Transverse colon (tissue), 4 donors: Measurements from ENCODE around the gene AR.

Source experiments
- CTCF ChIP-seq, 5 experiments: fragments of 200-600 bp in 3 of 5; fragments of 450-650 bp in 2 of 5; sonication (generic) in 3 of 5; IDR thresholded peaks; 1 replicate in 2 of 5; 2 replicates in 3 of 5; pipeline ENCODE4 v1.5.1; 2016 to 2017; ENCODE audit warnings: antibody characterized with exemption in 5 of 5, inconsistent platforms in 3 of 5, mild to moderate bottlenecking in 2 of 5, moderate library complexity in 1 of 5
- EP300 ChIP-seq: sonication (generic); formaldehyde crosslinking; IDR thresholded peaks from one replicate; pipeline ENCODE4 v1.6.1; 2017; ENCODE audit warnings: antibody characterized with exemption, low read depth
- POLR2A ChIP-seq: fragments of 450-650 bp; IDR thresholded peaks from one replicate; pipeline ENCODE4 v1.6.1; 2016; ENCODE audit warnings: antibody characterized with exemption, mild to moderate bottlenecking, moderate library complexity
- POLR2AphosphoS5 ChIP-seq, 3 donors: sonication (generic); formaldehyde crosslinking; IDR thresholded peaks; one replicate each; pipeline ENCODE4 v1.6.1; 2016; ENCODE audit warnings: antibody characterized with exemption in 3 of 3

- TF ChIP-seq POLR2AphosphoS5 (IDR thresholded peaks at IDR 0.05) (no peak), CTCF (IDR thresholded peaks at IDR 0.05) (no peak), POLR2A (no peak), EP300 (no peak)
Measured at GRCh38 chrX:67536564-67536963, 7.3 kb upstream of the AR start.
